HG03280 (cell line): ENCODE measurements around the gene KARS1.

ENCODE experiments used
- ATAC-seq: cut with Tn5 transposase; IDR thresholded peaks from one replicate; pipeline ENCODE4 v1.9.1; 2021; ENCODE audit warnings: mild to moderate bottlenecking, moderate library complexity; ENCODE audit not compliant: unreplicated experiment

KARS1 gene

GRCh38 chr16:75588716-75589115 lies 58.7 kb downstream of the KARS1 start:
- no peak for ATAC-seq

GRCh38 chr16:75584108-75584507 lies 63.4 kb downstream of the KARS1 start:
- ATAC-seq, result peak; percentile 59

GRCh38 chr16:75579281-75579834 lies 68.1 kb downstream of the KARS1 start:
- ATAC-seq, result no peak

GRCh38 chr16:75578725-75579124 lies 68.7 kb downstream of the KARS1 start:
- ATAC-seq, result no peak

- ATAC-seq, result no peak
These were observed 69.3 kb downstream of the KARS1 start for GRCh38 chr16:75578212-75578611.
